Activated CD8-positive, alpha-beta memory T cell treated with anti-CD3 and anti-CD28 coated beads, Interleukin-2, amount 50 U/mL, for 1 hour (primary cell): ENCODE results near the gene TENM3.

Source experiments
- DNase-seq: peaks from one replicate; pipeline ENCODE4 v3.0.0-alpha.2; 2020; ENCODE audit errors: extremely low read depth

The TENM3 gene

GRCh38 chr4:182254026-182254780 is 11.0 kb downstream of the TENM3 start:
- DNase-seq, result no peak

- no peak for DNase-seq
These were observed 12.4 kb downstream of the TENM3 start for GRCh38 chr4:182255441-182256190.

- no peak for DNase-seq
These were observed 13.8 kb downstream of the TENM3 start for GRCh38 chr4:182257016-182257415.

GRCh38 chr4:182257503-182257902 is 14.3 kb downstream of the TENM3 start:
- DNase-seq, result no peak

GRCh38 chr4:182258441-182259000 is 15.3 kb downstream of the TENM3 start:
- DNase-seq, result no peak

- no peak for DNase-seq
These were observed 18.5 kb downstream of the TENM3 start for GRCh38 chr4:182261651-182262223.

GRCh38 chr4:182263562-182263961 is 20.4 kb downstream of the TENM3 start:
- DNase-seq, result no peak

GRCh38 chr4:182264139-182264752 is 21.0 kb downstream of the TENM3 start:
- DNase-seq, result no peak

- DNase-seq, result no peak
These were observed 22.7 kb downstream of the TENM3 start for GRCh38 chr4:182265881-182266280.

- DNase-seq, result no peak
These were observed 23.8 kb downstream of the TENM3 start for GRCh38 chr4:182267048-182267447.

- no peak for DNase-seq
These were observed 25.8 kb downstream of the TENM3 start for GRCh38 chr4:182268966-182269365.

GRCh38 chr4:182271731-182272130 is 28.5 kb downstream of the TENM3 start:
- no peak for DNase-seq

GRCh38 chr4:182272151-182272550 is 28.9 kb downstream of the TENM3 start:
- no peak for DNase-seq

- DNase-seq, result no peak
These were observed 30.2 kb downstream of the TENM3 start for GRCh38 chr4:182273191-182273935.

GRCh38 chr4:182276210-182277109 is 33.3 kb downstream of the TENM3 start:
- no peak for DNase-seq

GRCh38 chr4:182277377-182277776 is 34.2 kb downstream of the TENM3 start:
- no peak for DNase-seq

- DNase-seq, result no peak
These were observed 35.5 kb downstream of the TENM3 start for GRCh38 chr4:182278729-182279128.

GRCh38 chr4:182280436-182281111 is 37.4 kb downstream of the TENM3 start:
- no peak for DNase-seq

- DNase-seq, result no peak
These were observed 42.8 kb downstream of the TENM3 start for GRCh38 chr4:182286035-182286434.

- no peak for DNase-seq
These were observed 43.7 kb downstream of the TENM3 start for GRCh38 chr4:182286931-182287330.
